UCSD-AML1 (cell line): ENCODE data around the gene TM9SF4.
"Not testable (repeated sequence)": the region's sequence is repeated elsewhere in the genome, so short reads cannot be mapped to it uniquely, and the experiment has no call there.

Experiments
- DNase-seq: peaks from one replicate; lab custom pipeline; 2025; ENCODE audit not compliant: unreplicated experiment; lab: John Stamatoyannopoulos, UW

TM9SF4 gene

DNA sequence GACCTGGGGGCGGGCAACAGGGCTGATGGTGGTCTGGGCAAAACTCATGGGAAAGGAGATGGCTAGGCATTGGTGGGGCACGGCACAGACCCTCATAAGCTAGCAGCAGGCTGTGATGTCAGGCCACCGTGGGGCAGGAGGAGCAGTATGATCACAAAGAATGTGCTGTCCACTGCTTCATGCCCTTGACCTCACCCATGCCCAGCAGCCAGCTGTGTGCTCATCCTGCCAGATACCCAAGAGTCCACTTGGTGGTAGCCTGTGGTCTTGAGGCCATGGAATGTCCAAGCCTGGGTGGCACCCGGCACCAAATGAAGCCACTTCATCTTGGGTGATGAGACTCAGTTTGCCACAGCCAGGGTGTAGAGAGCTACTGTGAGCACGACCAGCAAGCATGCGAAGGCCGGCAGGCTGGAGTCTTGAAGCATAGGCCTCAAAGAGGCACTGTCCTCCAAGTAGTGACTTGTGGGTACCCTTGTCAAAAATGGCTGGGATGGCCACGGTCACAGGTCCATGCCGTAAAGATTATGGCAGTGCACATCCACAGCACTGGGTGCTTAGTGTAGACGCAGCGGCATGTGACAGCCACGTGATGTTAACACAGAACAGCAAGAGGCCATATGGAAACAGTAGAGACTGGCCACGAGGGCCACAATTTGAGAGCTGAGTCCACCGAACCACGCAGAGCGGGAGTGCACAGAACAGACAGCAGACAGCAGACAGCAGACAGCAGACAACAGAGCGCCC is 79.0 kb downstream of the TM9SF4 start:
- no peak for DNase-seq

- no peak for DNase-seq
These were observed 79.6 kb downstream of the TM9SF4 start for GRCh38 chr20:32189123-32189410.

DNA sequence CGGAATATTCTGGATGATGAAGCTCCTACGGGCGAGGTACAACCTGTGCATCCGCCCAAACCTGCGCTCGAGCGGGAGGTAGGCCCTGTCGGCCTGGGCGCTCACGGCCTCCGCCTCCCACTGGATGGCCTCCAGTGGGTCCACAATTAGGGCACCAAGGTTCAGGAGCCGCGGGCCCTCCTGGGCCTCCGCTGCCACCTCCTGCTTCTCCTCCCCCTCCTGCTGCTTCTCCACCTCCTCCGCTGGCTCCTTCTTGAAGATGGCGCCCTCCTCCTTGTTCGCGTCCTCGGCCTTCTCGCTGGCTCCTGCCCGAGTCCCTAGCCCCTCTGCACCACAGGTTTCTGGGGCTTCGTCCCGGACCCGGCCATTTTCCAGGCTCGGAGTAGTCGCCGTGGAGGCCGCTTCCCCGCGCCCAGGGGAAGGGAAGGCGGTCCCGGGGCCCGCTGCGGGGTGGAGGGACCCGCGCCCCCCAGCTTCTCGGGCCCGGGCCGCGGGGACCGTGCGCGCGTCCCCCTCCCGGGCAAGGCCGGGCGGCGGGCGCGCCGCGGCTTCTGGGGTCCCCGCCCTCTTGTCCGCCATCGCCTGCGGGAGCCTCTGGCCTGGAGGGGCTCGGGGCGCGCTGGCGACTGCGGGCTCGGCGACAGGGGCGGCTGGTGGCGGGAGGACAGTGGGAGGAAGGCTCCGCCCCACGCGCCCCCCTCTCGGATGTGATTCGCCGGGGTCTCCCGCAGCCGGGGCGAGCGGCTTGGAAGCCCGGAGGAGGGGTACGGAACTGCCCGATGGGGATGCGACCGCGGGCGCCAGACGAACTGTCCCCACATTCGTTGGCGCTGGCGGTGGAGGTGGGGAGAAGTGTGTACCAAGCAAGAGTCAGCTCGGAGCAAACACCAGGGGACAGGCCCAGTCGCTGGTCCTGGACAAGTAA is 80.4 kb downstream of the TM9SF4 start:
- DNase-seq, result no peak

- DNase-seq, result no peak
These were observed 81.3 kb downstream of the TM9SF4 start for GRCh38 chr20:32190616-32191415.

DNA sequence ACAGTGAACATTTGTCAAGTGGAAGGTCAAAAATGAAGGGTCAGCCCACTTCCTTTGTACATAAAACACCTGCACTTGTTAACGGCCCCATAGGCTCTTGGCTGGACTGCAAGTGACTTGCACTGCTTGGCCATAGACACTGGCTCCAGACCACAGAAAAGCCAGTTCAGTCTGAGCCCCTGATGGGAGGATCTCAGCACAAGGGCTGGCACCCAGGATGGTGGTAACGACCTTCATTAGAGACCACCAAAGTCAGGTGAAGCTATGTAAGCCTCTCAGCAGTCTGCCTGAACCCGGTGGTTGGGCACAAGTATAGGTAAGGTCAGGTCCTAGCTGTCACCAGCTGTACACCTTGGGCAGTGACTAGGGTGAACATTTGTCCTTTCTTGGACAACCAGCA is 81.9 kb downstream of the TM9SF4 start:
- no peak for DNase-seq

DNA sequence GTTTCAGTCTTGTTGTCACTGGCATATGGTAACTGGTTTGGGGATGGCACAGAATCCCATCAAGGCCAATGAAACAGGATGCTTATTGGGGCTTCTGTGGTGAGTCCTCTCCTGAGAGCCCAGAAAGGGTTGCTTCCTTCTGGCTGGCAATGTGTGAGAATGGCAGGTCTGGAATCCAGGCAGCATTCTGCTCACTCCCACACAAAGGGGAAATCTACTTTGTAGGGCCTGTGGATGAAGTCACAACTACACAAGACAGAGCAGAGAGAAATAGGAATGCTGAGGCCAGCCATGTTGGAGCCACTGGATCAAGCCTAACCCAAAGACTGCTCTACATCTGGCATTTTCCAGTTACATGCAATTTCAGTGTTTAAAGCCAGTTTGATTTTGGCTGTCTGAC is 82.4 kb downstream of the TM9SF4 start:
- DNase-seq, result no peak

- DNase-seq, result no peak
These were observed 83.2 kb downstream of the TM9SF4 start for GRCh38 chr20:32192698-32193097.

DNA sequence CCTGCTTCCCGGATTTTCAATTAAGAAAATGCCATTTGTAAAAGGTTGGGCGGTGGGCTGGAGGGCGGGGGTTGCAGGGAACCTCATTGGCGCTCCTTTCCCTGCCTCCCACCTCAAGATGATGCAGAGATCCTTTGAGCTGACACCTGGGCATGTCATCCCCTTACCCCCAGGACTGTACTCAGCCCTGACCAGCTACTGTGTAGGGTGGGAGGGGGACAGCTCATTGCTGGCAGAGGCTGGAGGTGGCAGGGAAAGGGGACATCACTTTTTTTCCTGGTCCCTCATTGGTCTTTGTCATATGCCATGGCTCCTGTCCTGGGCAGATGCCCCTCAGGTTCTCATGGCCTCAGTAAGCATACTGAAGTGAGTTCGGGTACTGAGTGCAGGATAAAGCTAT is 83.8 kb downstream of the TM9SF4 start:
- DNase-seq, result not testable (repeated sequence)

DNA sequence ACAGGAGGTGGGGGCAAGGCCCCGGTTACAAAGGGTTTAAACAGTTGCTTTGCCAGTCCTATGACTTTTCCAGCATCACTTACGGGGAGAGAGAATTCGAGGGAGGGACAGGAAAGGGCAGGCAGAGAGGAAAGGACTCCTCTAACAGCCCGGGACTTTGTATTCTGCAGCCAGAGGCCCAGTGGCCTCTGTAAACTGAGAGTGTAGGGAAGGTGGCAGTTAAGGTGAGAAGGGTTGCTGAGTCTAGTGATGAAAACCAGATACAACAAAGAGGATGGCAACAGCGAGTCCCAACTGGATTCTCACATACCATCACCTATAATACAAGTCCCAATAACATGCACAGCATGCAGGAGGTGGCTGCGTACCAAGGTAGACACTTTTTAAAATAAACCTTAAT is 84.5 kb downstream of the TM9SF4 start:
- no peak for DNase-seq

DNA sequence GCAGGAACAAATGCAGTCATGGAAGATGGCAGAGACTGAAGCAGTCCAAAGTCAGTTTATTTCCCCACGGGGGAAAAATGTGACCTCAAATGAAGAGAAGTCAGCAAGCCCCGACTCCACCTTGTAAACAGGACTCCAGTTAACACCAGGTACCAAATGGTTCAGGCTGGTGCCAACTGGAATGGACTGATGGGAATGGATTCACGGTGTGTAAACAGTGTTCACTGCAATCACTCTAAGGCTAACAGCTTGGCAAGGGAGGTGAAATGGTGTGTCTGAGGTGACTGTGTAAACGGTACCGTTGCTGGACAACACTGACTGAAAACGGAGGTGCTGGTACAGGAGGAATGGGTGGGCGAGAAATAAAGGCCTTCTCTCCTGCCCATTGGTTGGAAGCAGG is 86.1 kb downstream of the TM9SF4 start:
- no peak for DNase-seq

DNA sequence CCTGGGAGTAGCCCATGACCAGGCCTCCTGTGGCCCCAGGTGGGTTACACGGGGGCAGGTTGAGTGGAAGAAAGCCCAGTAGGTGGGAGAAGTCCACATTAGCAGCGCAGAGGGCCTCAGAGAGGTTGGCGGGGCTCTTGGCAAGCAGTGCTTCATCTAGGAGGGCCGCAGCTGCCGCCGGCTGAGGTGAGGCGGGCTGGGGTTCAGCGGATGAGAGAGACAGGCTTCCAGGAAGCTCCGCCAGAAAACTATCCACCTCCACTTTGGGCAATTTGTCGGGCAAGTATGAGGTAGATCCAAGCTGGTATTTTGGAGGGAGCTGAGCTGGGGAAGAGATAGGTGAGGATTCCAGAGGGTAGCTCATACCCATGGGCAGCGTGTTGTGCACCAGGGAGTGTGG is 87.1 kb downstream of the TM9SF4 start:
- DNase-seq, result not testable (repeated sequence)

GRCh38 chr20:32197136-32197535 is 87.6 kb downstream of the TM9SF4 start:
- not testable (repeated sequence) for DNase-seq

- no peak for DNase-seq
These were observed 89.5 kb downstream of the TM9SF4 start for GRCh38 chr20:32199006-32199405.

- DNase-seq, result no peak
These were observed 91.9 kb downstream of the TM9SF4 start for GRCh38 chr20:32201296-32201976.

DNA sequence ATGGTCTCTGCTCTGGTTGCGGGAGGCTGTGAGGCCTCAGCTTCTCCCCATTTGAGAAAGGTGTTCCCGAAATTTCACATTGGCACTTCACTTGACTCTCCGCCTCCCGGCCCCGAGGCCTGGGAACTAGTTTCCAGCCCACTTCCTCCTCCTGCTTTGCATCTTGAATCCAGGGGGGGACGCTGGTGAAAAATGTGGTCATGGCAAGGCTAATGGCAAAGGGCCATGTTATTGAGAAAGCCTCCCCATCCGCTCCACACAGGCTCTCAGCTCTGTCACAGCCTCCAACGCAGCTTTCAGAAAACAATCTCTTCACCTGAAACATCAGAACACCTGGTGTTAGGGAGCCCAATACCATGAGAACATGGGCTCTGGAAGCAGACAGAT is 92.5 kb downstream of the TM9SF4 start:
- no peak for DNase-seq

DNA sequence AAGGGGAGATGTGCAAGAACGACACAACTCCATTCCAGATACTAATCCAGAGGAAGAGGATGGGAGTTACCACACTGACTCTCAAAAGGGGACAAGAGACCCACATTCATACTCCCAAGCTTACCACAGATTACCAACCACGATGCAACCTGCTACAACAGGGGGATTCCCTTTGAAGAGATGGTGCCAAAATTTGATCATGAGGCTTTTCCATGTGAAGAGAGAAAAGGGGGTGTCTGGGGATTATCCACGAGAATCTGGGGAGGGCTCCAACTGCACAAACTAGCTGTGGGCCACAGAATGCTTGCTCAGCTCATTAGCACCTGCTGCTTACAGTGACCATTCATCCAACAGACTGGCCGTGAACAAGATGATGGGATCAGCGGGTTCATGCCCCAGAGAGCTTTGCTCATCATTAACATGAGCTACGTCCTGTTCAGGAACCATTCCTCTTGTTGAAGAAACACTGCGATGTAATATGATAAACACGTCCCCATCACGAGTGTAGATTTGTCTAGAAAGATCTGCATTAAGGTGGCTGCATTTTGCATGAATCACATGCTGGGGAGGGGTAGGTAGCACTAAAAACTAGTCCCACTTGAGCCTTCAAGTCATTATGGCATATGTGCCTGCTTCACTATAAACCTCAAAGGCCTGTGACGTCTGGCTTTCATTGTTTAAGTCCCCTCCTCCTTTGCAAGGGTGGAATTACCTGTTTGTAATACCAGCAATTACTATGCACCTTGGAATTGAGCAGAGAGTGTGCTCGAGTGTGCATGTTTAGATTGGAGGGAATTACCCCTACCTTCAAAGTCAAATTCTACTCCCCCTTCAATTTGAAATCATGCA is 94.1 kb downstream of the TM9SF4 start:
- no peak for DNase-seq

DNA sequence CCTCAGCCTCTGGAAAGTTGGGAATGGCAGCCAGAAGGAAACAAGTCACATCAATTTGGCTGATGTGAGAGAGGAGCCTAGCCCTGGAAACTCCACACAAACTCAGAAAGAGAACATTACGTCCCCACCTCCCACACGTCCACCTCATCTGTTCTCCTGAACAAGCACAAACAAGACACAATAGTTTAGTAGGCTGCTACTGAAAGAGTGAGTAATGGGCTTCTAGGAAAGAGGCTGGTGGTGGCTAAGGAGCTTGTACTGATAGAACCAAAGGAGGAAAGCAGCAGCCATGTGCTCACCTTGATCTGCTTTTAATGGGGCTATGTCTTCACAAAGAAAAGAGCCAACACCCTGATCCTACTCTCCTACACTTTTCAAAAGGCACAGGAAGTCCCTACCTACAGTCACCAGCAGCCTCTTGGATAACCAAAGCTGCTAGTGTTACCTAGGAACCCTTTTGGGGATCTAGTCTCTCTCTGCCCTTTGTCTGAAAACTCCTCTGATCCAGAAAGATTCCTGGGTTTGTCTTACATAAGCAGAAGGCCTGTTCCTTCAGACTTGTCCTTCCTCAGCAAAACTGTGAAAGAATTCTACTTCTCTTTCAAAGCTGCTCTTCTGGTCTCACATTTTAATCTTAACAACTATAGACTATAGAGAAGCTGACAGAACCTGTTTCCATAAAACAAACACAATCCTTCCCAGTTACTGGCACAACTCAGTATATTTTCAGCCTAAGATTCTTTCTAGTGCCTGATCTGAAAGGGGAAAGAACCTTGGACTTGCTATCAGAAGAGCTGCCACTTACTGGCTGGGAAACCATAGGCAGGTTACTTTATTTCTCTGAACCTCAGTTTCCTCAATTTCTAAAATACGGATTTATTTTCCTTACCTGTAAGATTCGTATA is 94.9 kb downstream of the TM9SF4 start:
- no peak for DNase-seq

GRCh38 chr20:32205110-32205842 is 95.8 kb downstream of the TM9SF4 start:
- no peak for DNase-seq
